NCI-H2081 (cell line): ENCODE measurements around the gene PACSIN3.
"Not testable (repeated sequence)": the region's sequence is repeated elsewhere in the genome, so short reads cannot be mapped to it uniquely, and the experiment has no call there.

ENCODE experiments used
- DNase-seq, 2 experiments: peaks; one replicate each; lab custom pipeline; 2025; lab: John Stamatoyannopoulos, UW

The PACSIN3 gene

GRCh38 chr11:47186076-47186699, at the start of gene PACSIN3:
PACSIN3 (minus strand) TSS chr11:47186434; CDS start chr11:47182727, 3,707 bp downstream.
- DNase-seq = peak; percentile 19 to 30

- DNase-seq = no peak
Observed at GRCh38 chr11:47235163-47235562, 48.9 kb upstream of the PACSIN3 start.

GRCh38 chr11:47234669-47235100, 48.5 kb upstream of the PACSIN3 start:
- DNase-seq = peak; percentile 82 to 90

- peak; percentile 51 to 67 for DNase-seq
Observed at GRCh38 chr11:47233989-47234668, 47.9 kb upstream of the PACSIN3 start.

- DNase-seq = no peak
Observed at GRCh38 chr11:47233051-47233450, 46.8 kb upstream of the PACSIN3 start.

GRCh38 chr11:47229161-47229560, 42.9 kb upstream of the PACSIN3 start:
- DNase-seq = no peak

- no peak for DNase-seq
Observed at GRCh38 chr11:47225552-47226400, 39.5 kb upstream of the PACSIN3 start.

GRCh38 chr11:47222696-47223095, 36.5 kb upstream of the PACSIN3 start:
- no peak for DNase-seq

GRCh38 chr11:47220401-47220821, 34.2 kb upstream of the PACSIN3 start:
- DNase-seq = no peak

GRCh38 chr11:47216121-47216798, 30.0 kb upstream of the PACSIN3 start:
- DNase-seq = peak; percentile 12 to 22

- DNase-seq = peak; percentile 47 to 74
Observed at GRCh38 chr11:47215366-47215910, 29.2 kb upstream of the PACSIN3 start.

GRCh38 chr11:47213950-47214565, 27.8 kb upstream of the PACSIN3 start:
- peak; percentile 91 to 94 for DNase-seq

- no peak for DNase-seq
Observed at GRCh38 chr11:47212938-47213337, 26.7 kb upstream of the PACSIN3 start.

GRCh38 chr11:47208628-47209027, 22.4 kb upstream of the PACSIN3 start:
- DNase-seq = no peak

- DNase-seq = not testable (repeated sequence)
Observed at GRCh38 chr11:47208008-47208552, 21.8 kb upstream of the PACSIN3 start.

- DNase-seq = no peak
Observed at GRCh38 chr11:47207459-47207858, 21.2 kb upstream of the PACSIN3 start.

- DNase-seq = not testable (repeated sequence)
Observed at GRCh38 chr11:47206577-47206976, 20.3 kb upstream of the PACSIN3 start.

- no peak for DNase-seq
Observed at GRCh38 chr11:47204637-47204989, 18.4 kb upstream of the PACSIN3 start.

- no peak for DNase-seq
Observed at GRCh38 chr11:47202576-47202975, 16.3 kb upstream of the PACSIN3 start.

- no peak for DNase-seq
Observed at GRCh38 chr11:47201015-47201414, 14.8 kb upstream of the PACSIN3 start.

- DNase-seq = not testable (repeated sequence)
Observed at GRCh38 chr11:47198161-47198560, 11.9 kb upstream of the PACSIN3 start.
